T-cell (primary cell): ENCODE data around the gene MDFI. TPM values are rescaled to one million over a fixed set of nuclear protein-coding genes. Genes with fewer than 3 reads are reported as not detected.

Source experiments
- ATAC-seq, 4 experiments: fragments of 200-7000 bp in 3 of 4; fragments of 150-1000 bp in 1 of 4; cut with Tn5 transposase; replicated peaks in 1 of 4; 1 replicate in 3 of 4; 2 replicates in 1 of 4; pipeline ENCODE4 v1.10.0; 2021; ENCODE audit warnings: moderate library complexity in 3 of 4, mild to moderate bottlenecking in 2 of 4, moderate number of reproducible peaks in 1 of 4
- CTCF ChIA-PET, 2 donors: fragments of 300-600 bp; sonication (Branson Sonifier 250); formaldehyde crosslinking; loops; one replicate each; lab custom pipeline; 2022; ENCODE audit warnings: antibody characterized with exemption in 2 of 2; lab: Charles Lee
- POLR2A ChIA-PET, 2 donors: fragments of 300-600 bp; sonication (Branson Sonifier 250); formaldehyde crosslinking; loops; one replicate each; lab custom pipeline; 2022; ENCODE audit warnings: antibody characterized with exemption in 2 of 2; lab: Charles Lee
- DNase-seq, 35 experiments: peaks; one replicate each; pipeline versions ENCODE4 v3.0.0 to v3.0.0-alpha.2; 2013 to 2023
- H3K27ac ChIP-seq: one replicate; pipeline ENCODE4 v1.5.1; 2013; ENCODE audit warnings: low read length
- H3K27me3 ChIP-seq, 2 experiments: replicated peaks in 1 of 2; 1 replicate in 1 of 2; 2 replicates in 1 of 2; pipeline versions ENCODE4 v1.6.1 to v1.7.0; 2013; ENCODE audit warnings: low read length in 1 of 2, mixed read lengths in 1 of 2; ENCODE audit not compliant: control insufficient read depth in 2 of 2, insufficient read depth in 2 of 2; ENCODE audit errors: extremely low read depth in 1 of 2
- H3K36me3 ChIP-seq, 2 donors: 1 replicate in 1 of 2; 2 replicates in 1 of 2; pipeline versions ENCODE4 v1.6.1 to v1.7.0; 2013; ENCODE audit warnings: low read length in 1 of 2; ENCODE audit not compliant: control insufficient read depth in 2 of 2, insufficient read depth in 1 of 2; ENCODE audit errors: extremely low read depth in 1 of 2
- H3K4me1 ChIP-seq, 2 experiments: 1 replicate in 1 of 2; 2 replicates in 1 of 2; pipeline versions ENCODE4 v1.6.1 to v1.7.0; 2013; ENCODE audit warnings: low read length in 2 of 2, mixed read lengths in 1 of 2; ENCODE audit not compliant: insufficient read depth in 2 of 2, control insufficient read depth in 1 of 2; ENCODE audit errors: extremely low read depth in 1 of 2
- H3K4me3 ChIP-seq, 2 donors: 1 replicate in 1 of 2; 2 replicates in 1 of 2; pipeline versions ENCODE4 v1.5.1 to v1.7.0; 2013; ENCODE audit warnings: mild to moderate bottlenecking in 2 of 2, low read length in 1 of 2, moderate library complexity in 1 of 2; ENCODE audit not compliant: control insufficient read depth in 1 of 2; ENCODE audit errors: extremely low read depth in 1 of 2
- H3K9me3 ChIP-seq: 2 replicates; pipeline ENCODE4 v1.7.0; 2013
- H3K27ac Mint-ChIP-seq, 2 donors: one replicate each; pipeline ENCODE4 v1.8.0; 2020 to 2021; ENCODE audit warnings: mild to moderate bottlenecking in 2 of 2, mixed read lengths in 2 of 2
- H3K27me3 Mint-ChIP-seq, 2 donors: one replicate each; pipeline ENCODE4 v1.8.0; 2021 to 2022; ENCODE audit warnings: mixed read lengths in 2 of 2
- H3K36me3 Mint-ChIP-seq: one replicate; pipeline ENCODE4 v1.8.0; 2021; ENCODE audit warnings: mixed read lengths
- H3K4me1 Mint-ChIP-seq, 3 donors: one replicate each; pipeline ENCODE4 v1.8.0; 2020 to 2022; ENCODE audit warnings: mixed read lengths in 3 of 3, mild to moderate bottlenecking in 1 of 3
- H3K4me3 Mint-ChIP-seq, 3 donors: one replicate each; pipeline ENCODE4 v1.8.0; 2020 to 2022; ENCODE audit warnings: mild to moderate bottlenecking in 3 of 3, mixed read lengths in 3 of 3, moderate library complexity in 3 of 3
- H3K9me3 Mint-ChIP-seq, 3 donors: one replicate each; pipeline ENCODE4 v1.8.0; 2020 to 2022; ENCODE audit warnings: mixed read lengths in 3 of 3
- WGBS: methylation state at CpG from one replicate; pipeline ENCODE4 v1.1.5; 2013; ENCODE audit warnings: missing lambda C conversion rate; ENCODE audit not compliant: insufficient coverage; 5-methylcytosine and 5-hydroxymethylcytosine counted together
- total RNA-seq, 35 experiments: library from RNA in 6 of 35; stranded (reverse) in 6 of 35; fragments of 120-200 nt in 1 of 35; gene quantifications; one replicate each; pipeline versions ENCODE4 v1.2.1 to v1.2.4 and lab custom pipeline; 2013 to 2026

The MDFI gene
- total RNA-seq, 5 donors from 2014 or later (not counting 1 experiment from before 2014, with no cell fraction given), result not detected

- 93% methylated on average over 24 of the region's 24 CpGs for WGBS
- Mint-ChIP-seq H3K4me3 (no peak overlapping the region), H3K36me3 (peaks cover 18% of the 10 kb centered on the region), H3K27ac (no peak overlapping the region), H3K27me3 (no peaks in the 10 kb centered on the region), H3K9me3 (no peaks in the 10 kb centered on the region), H3K4me1 (no peaks in the 10 kb centered on the region)
- Histone ChIP-seq H3K4me1 (peaks cover 0 to 5% of the 10 kb centered on the region in 2 experiments), H3K27me3 (peaks cover 0 to 2% of the 10 kb centered on the region in 2 experiments), H3K4me3 (no peak overlapping the region), H3K36me3 (peaks cover 4 to 9% of the 10 kb centered on the region in 2 donors), H3K9me3 (no peaks in the 10 kb centered on the region), H3K27ac (no peak overlapping the region)
- DNase-seq (no peak), ATAC-seq (no peak)
- POLR2A ChIA-PET, result no interaction called here
- CTCF ChIA-PET, result no interaction called here
Measured at GRCh38 chr6:41593406-41593805, 44.9 kb upstream of the MDFI start.

GRCh38 chr6:41593839-41594238 lies 44.4 kb upstream of the MDFI start:
- CTCF ChIA-PET, result interaction anchor here (0.6 to 1.0 kb wide), 2 partner anchors 72 to 169 kb away, joined by 3 to 4 read pairs; no protein-coding TSS in a partner anchor
- 92% methylated on average over 6 of the region's 11 CpGs for WGBS
- no peak overlapping the region for H3K27ac ChIP-seq
- Mint-ChIP-seq H3K27me3 (no peaks in the 10 kb centered on the region), H3K4me3 (no peak overlapping the region), H3K4me1 (no peaks in the 10 kb centered on the region), H3K27ac (no peak overlapping the region), H3K36me3 (peaks cover 16% of the 10 kb centered on the region), H3K9me3 (no peaks in the 10 kb centered on the region)
- peaks cover 4 to 9% of the 10 kb centered on the region in 2 donors for H3K36me3 ChIP-seq
- POLR2A ChIA-PET, result no interaction called here
- no peaks in the 10 kb centered on the region for H3K9me3 ChIP-seq
- ATAC-seq, result no peak
- H3K4me3 ChIP-seq, result no peak overlapping the region
- DNase-seq, result no peak
- H3K4me1 ChIP-seq, result peaks cover 0 to 5% of the 10 kb centered on the region in 2 experiments
- H3K27me3 ChIP-seq, result peaks cover 0 to 2% of the 10 kb centered on the region in 2 experiments

DNA sequence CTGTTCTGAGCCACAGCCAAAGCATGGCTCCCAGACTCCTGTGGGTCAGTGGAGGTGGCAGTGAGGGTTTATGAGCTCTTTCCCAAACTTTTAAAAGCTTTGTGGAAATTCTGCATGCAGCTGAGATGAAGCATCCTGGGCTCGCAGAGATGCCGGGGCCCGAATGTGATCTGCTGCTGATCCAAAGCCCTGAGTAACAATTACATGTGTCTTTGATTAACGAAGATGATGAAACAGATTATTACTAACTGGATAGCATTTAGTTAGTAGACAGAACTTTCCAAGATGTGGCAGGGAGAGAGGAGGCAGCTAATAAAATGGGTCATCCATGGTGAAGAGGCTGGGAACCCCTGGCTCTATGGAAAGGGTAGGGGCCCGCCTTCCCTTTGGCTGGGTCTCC lies 43.9 kb upstream of the MDFI start:
- no peak overlapping the region for H3K27ac ChIP-seq
- ChIA-PET POLR2A (no interaction called here), CTCF (interaction anchor here (0.6 to 1.0 kb wide), 2 partner anchors 71 to 169 kb away, joined by 3 to 4 read pairs; no protein-coding TSS in a partner anchor)
- Mint-ChIP-seq H3K36me3 (peaks cover 16% of the 10 kb centered on the region), H3K4me1 (no peaks in the 10 kb centered on the region), H3K4me3 (no peak overlapping the region), H3K27ac (no peak overlapping the region), H3K9me3 (no peaks in the 10 kb centered on the region), H3K27me3 (no peaks in the 10 kb centered on the region)
- DNase-seq (no peak), ATAC-seq (no peak)
- H3K9me3 ChIP-seq, result no peaks in the 10 kb centered on the region
- H3K4me1 ChIP-seq, result peaks cover 0 to 5% of the 10 kb centered on the region in 2 experiments
- WGBS, result 100% methylated on average over 1 of the region's 5 CpGs
- peaks cover 0 to 2% of the 10 kb centered on the region in 2 experiments for H3K27me3 ChIP-seq
- no peak overlapping the region for H3K4me3 ChIP-seq
- peaks cover 4 to 9% of the 10 kb centered on the region in 2 donors for H3K36me3 ChIP-seq

- ATAC-seq (no peak), DNase-seq (no peak)
- Histone ChIP-seq H3K4me1 (peaks cover 0 to 5% of the 10 kb centered on the region in 2 experiments), H3K27ac (no peak overlapping the region), H3K36me3 (peaks cover 4 to 9% of the 10 kb centered on the region in 2 donors), H3K4me3 (no peak overlapping the region), H3K9me3 (no peaks in the 10 kb centered on the region), H3K27me3 (peaks cover 0 to 2% of the 10 kb centered on the region in 2 experiments)
- H3K27ac Mint-ChIP-seq, result no peak overlapping the region
- no peaks in the 10 kb centered on the region for H3K9me3 Mint-ChIP-seq
- no peaks in the 10 kb centered on the region for H3K4me1 Mint-ChIP-seq
- WGBS, result 89% methylated on average over 8 of the region's 15 CpGs
- POLR2A ChIA-PET, result no interaction called here
- CTCF ChIA-PET, result interaction anchor here in 1 of 2 donors (1.0 kb wide), 1 partner anchor 170 kb away, joined by 4 read pairs; no protein-coding TSS in a partner anchor
- no peak overlapping the region for H3K4me3 Mint-ChIP-seq
- peaks cover 16% of the 10 kb centered on the region for H3K36me3 Mint-ChIP-seq
- no peaks in the 10 kb centered on the region for H3K27me3 Mint-ChIP-seq
Measured at GRCh38 chr6:41594766-41595165, 43.5 kb upstream of the MDFI start.

DNA sequence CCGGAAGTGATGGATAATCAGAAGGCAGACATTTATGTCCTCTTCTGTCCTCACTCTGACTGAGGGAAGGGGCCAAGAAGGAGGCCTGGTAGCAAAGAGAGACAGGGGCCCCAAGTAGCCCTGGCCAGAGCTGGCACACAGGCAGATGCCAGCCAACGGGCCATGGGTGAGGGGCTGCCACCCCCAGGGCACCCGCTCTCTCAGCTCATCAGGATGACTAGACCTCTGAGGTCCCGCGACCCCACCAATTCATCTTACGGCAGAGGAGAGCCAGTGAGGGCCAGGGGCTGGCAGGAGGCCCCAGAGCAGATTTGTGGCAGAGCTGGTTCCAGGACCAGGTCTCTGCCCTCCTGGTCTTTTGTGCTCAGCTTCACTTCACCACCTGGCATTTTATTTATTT lies 43.1 kb upstream of the MDFI start:
- H3K27ac ChIP-seq, result no peak overlapping the region
- POLR2A ChIA-PET, result no interaction called here
- no peaks in the 10 kb centered on the region for H3K27me3 Mint-ChIP-seq
- peaks cover 4 to 9% of the 10 kb centered on the region in 2 donors for H3K36me3 ChIP-seq
- H3K9me3 Mint-ChIP-seq, result no peaks in the 10 kb centered on the region
- no peaks in the 10 kb centered on the region for H3K4me1 Mint-ChIP-seq
- H3K27ac Mint-ChIP-seq, result no peak overlapping the region
- no peak overlapping the region for H3K4me3 ChIP-seq
- H3K4me1 ChIP-seq, result peaks cover 0 to 5% of the 10 kb centered on the region in 2 experiments
- DNase-seq (no peak), ATAC-seq (no peak)
- no peaks in the 10 kb centered on the region for H3K9me3 ChIP-seq
- H3K27me3 ChIP-seq, result peaks cover 0 to 2% of the 10 kb centered on the region in 2 experiments
- H3K36me3 Mint-ChIP-seq, result peaks cover 16% of the 10 kb centered on the region
- CTCF ChIA-PET, result interaction anchor here in 1 of 2 donors (1.0 kb wide), 1 partner anchor 221 kb away, joined by 4 read pairs; no protein-coding TSS in a partner anchor
- 88% methylated on average over 6 of the region's 6 CpGs for WGBS
- no peak overlapping the region for H3K4me3 Mint-ChIP-seq

DNA sequence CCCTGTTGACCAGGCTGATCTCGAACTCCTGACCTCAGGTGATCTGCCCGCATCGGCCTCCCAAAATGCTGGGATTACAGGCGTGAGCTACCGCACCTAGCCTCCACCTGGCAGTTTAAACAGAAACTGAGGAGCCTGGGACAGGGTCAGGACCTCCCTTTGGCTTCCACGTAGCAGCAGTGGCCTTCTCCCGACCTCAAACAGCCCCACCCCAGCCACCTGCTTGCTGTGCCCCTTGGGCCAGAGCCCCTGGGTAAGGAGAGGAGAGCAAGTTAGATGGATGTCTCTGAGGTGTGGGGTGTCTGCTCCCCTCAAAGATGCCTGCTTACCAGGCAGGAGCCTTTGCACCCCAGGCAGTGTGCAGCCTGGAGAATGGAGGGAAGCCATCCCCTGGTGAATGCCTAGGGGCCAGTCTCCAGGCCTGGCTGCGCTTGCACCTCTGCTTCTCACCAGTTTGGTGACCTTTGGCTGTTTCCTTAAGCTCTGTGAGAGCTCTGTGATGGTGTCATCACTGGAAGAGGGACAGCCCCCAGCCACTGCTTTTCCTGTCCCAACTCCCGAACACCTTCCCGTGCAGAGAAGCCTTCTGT lies 42.1 kb upstream of the MDFI start:
- Histone ChIP-seq H3K4me3 (no peak overlapping the region), H3K36me3 (peaks cover 4 to 8% of the 10 kb centered on the region in 2 donors), H3K9me3 (no peaks in the 10 kb centered on the region), H3K4me1 (peaks cover 0 to 5% of the 10 kb centered on the region in 2 experiments), H3K27me3 (peaks cover 0 to 2% of the 10 kb centered on the region in 2 experiments), H3K27ac (no peak overlapping the region)
- no peaks in the 10 kb centered on the region for H3K4me1 Mint-ChIP-seq
- 96% methylated on average over 8 of the region's 10 CpGs for whole genome bisulfite sequencing
- H3K27ac Mint-ChIP-seq, result no peak overlapping the region
- no peaks in the 10 kb centered on the region for H3K27me3 Mint-ChIP-seq
- no peak for ATAC-seq
- H3K9me3 Mint-ChIP-seq, result no peaks in the 10 kb centered on the region
- ChIA-PET CTCF (interaction anchor here in 1 of 2 donors (0.6 to 1.0 kb wide), 2 partner anchors 34 to 222 kb away, joined by 4 to 10 read pairs; no protein-coding TSS in a partner anchor), POLR2A (no interaction called here)
- peaks cover 11% of the 10 kb centered on the region for H3K36me3 Mint-ChIP-seq
- DNase-seq, result no peak
- no peak overlapping the region for H3K4me3 Mint-ChIP-seq
